HK-2 (cell line): Measurements from ENCODE around the gene CD2AP.
"Not testable (repeated sequence)": the region's sequence is repeated elsewhere in the genome, so short reads cannot be mapped to it uniquely, and the experiment has no call there.

ENCODE experiments used
- DNase-seq: peaks from one replicate; pipeline ENCODE4 v3.0.0-alpha.2; 2018; ENCODE audit not compliant: unreplicated experiment

CD2AP gene

DNA sequence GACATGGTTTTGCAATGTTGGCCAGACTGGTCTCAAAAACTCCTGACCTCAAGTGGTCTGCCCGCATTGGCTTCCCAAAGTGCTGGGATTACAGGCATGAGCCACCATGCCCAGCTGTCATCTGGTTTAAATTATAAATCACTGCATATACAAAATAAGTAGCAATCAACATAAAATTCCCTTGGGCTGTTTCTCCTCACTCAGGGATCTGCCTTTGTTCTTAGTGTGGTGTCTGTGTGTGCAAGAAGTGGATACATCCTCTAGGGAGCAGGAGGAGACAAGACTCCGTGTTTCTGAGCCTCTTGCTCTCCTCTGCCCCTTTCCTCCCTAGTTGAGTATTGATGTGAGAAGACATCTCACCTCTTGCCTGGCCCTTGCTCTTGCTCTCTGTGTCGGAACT lies 155.6 kb downstream of the CD2AP start:
- DNase-seq, result no peak

DNA sequence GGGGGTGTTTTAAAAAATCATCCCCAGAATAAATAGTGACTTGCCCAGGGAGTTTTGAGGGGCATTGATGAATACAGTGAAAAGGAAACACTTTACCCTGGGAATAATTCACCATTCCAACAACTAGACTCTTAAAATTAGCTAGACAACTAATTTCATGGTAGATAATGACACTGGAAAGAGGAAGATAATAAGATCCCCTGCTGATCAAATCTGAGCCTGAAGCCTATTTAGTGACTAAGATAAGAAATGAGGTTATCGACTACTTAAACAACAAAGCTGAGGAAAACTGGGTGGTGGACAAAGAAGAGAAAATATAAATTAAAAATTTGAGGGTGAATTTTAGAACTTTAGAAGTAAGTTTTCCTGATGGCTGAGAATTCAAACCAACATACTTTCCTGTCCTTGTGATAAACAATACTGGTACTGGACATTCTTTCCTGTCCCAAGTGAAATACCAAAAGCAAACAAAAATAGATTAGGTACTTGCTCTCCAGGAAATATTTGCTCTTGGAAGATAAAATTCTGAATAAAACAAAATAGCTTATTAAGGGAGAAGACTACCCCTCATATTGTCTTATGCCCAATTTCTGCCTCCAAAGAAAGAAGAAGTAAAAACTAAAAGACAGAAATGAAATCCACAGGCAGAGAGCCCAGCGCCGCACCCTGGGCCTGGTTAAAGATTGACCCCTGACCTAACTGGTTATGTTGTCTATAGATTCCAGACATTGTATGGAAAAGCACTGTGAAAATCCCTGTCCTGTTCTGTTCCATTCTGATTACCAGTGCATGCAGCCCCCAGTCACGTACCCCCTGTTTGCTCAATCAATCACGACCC lies 156.8 kb downstream of the CD2AP start:
- DNase-seq, result no peak

DNA sequence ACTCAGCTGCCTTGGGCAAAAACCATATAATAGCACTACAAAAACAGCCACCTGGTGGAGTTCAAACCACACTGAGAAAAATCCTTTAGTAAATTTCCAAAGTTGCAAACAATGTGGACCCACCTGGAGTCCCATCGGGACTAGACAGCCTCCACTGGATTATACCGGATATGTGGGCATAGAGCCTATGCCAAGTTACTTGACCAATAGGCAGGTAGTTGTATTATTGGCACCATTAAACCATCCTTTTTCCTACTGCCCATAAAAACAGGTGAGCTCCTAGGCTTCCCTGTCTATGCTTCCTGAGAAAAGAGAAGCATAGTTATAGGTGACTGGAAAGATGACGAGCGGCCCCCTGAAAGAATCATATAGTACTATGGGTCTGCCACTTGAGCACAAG lies 169.1 kb downstream of the CD2AP start:
- DNase-seq, result no peak

DNA sequence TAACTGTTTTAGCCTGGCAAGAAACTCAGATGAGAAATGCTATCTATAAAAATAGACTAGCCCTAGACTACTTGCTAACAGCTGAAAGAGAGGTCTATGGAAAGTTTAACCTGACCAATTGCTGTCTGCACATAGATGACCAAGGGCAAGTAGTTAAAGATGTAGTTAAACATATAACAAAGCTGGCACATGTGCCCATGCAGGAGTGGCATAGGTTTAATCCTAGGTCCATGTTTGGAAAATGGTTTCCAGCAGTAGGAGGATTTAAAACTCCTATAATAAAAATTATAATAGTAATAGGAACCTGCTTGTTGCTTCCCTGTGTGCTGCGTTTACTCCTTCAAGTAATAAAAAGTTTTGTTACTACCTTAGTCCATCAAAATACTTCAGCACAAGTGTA lies 169.6 kb downstream of the CD2AP start:
- DNase-seq, result no peak

DNA sequence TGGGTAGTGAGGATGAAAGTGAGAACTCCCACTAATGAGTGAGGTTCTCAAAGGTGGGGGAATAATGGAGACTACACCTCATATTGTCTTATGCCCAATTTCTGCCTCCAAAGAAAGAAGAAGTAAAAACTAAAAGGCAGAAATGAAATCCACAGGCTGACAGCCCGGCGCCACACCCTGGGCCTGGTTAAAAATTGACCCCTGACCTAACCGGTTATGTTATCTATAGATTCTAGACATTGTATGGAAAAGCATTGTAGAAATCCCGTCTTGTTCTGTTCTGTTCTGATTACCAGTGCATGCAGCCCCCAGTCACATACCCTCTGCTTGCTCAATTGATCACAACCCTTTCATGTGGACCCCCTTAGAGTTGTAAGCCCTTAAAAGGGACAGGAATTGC lies 170.0 kb downstream of the CD2AP start:
- not testable (repeated sequence) for DNase-seq

DNA sequence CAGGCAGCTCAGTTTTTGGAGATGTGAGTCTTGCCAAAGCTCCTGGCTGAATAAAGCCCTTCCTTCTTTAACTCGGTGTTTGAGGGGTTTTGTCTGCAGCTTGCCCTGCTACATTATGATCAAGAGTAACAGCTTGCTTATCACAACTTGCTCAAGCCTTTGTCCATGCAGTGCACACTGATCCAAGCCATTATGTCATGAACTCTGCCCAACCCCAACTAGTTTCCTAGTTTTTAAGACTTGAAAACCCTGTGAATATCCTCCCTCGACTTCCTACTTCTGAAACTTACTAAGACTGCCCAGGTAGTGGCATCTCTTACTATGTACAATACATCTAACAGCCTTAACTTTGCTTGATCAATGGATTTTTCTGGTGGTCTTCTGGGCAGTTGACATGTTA lies 170.4 kb downstream of the CD2AP start:
- no peak for DNase-seq

DNA sequence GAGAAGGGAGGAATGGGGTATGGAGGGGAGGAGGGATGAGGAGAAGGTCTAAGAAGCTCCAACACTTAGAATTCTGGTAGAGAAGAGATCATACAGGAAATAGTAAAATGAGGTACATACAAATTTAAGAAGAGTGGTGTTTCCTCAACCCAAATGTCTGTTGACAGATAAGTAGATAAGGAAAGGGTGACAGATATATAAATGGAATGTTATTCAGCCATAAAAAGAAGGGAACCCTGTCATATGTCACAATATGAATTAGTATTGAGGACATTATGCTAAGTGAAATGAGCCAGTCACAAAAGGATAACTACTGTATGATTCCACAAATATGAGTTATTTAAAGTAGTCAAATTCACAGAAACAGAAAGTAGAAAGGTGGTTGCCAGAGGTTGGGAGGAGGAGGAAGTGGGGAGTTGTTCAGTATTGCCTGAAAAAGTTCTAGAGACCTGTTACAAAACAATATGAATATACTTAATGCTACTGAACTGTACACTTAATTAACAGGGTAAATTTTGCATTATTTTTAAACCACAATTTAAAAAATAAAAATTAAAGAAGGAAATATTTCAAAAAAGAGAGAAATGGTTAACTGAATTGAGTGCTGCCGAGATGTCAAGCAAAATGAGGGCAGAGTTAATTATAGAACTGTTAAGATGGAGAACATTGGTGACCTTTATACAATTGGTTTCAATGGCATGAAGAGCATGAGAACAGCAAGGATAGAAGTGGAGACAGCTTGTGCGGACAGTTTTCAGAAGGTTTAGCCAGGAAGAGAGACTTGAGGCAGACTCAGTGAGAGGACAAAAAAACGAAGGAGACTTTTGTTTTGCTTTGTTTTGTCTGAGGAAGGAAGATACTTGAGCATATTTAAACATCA lies 173.2 kb downstream of the CD2AP start:
- DNase-seq, result no peak

DNA sequence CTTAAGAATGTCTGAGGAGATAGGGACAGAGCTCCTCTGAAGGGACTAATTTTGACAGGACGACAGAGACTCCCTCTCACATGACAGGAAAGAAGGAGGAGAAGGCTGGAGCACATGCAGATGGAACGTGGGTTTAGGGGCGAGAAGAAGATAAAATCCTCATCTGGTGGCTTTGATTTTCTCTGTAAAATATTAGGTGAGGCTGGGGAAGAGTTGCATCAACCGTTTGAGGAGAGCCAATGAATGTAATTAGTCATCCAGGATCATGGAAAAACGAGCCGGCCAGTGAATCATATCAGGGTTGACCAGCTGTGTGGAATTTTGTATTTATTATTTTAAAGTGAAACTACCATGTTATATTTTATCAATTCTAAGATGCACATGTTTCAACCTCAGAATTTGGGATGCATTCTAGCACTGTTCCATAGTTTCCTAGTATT lies 173.9 kb downstream of the CD2AP start:
- DNase-seq, result peak; percentile 31

DNA sequence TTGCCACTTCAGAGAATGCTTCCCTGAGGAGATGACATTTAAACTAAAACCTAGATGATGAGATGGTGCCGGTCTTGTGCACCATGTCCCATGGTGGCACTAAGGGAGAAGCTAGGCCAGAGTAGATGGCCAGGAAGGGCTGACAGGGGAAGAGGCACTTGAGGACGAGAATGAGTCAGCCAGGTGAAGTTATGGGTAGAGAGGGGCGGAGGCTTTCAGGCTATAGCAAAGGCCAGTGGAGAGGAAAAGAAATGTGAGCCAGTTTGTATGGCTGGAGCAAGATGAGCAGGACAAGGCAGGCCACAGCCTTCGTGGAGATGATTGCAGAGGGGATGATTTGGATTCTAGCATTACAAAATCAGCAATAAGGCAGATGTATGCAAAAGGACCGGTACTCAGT lies 176.1 kb downstream of the CD2AP start:
- no peak for DNase-seq

DNA sequence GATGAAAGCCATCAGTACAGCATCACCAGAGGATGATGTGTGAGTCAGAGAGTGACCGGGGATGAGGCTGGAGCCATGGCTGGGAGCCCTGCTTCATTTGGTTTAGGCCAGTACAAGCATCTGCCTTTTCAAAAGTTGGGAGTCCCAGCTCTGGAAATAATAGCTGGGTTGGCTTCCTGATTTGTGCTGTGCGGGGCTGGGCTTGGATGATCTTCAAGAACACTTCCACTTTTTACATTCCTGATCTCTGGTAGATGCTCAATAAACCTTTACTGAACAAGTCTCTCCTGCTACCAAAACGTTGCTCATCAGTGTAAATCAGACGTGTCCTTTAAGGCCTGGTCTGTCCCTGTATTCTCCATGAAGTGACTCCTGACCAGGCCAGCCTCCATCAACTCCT lies 176.7 kb downstream of the CD2AP start:
- no peak for DNase-seq

DNA sequence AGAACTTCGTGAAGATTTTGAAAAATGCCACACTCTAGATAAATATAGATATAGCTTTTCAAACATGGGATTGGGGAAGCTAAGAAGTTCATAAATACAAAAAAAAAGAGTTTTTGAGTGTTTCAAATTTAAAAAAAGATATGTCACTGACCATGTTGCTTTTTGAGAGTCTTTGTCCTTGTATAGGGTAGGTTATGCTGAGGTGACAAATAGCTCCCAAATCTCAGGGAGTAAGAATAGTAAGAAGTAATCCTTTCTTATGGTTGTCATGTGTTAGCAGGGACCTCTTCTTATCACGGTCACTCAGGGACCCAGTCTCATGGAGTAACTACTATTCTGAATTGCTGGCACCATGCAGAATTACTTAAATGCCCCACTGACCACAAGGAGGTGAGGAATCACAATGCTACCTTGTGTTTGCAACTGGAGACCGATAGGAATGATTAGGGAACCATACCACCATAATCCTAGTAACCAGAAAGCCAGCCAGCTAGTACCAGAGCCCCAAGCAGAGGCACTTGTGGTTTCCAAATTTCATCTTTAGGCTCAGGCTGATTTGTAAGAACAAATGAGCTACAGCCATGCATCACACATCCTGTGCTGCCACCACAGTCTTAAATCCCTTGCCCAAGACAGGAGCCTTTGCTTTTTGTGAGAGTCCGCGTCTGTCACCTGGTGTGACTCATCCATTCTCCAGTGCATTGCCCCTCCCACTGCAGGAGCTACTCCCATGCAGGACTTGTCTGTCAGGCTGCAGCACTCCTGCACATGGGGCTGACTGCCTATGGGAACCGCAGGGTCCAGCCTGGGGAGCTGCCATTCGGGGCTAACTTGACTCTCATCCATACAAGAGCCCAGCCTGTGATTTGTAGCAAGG lies 178.4 kb downstream of the CD2AP start:
- peak; percentile 47 for DNase-seq

DNA sequence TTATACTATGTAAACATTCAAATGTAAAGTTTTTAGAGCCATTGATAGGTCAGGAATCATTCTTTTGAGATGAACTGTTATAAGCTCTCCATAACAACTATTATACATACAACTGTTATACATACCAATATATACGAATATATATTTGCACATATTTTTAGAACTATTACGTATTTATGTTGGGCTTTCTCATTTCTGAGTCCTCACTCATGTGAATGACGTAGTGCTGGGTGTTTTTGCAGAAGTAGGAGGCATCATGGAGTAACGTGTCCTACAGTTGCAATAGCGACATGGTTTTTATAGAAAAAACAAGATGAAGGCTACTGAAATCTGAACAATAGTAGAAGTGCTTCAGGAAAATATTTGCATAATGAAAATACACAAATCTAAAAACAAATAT lies 184.4 kb downstream of the CD2AP start:
- no peak for DNase-seq

DNA sequence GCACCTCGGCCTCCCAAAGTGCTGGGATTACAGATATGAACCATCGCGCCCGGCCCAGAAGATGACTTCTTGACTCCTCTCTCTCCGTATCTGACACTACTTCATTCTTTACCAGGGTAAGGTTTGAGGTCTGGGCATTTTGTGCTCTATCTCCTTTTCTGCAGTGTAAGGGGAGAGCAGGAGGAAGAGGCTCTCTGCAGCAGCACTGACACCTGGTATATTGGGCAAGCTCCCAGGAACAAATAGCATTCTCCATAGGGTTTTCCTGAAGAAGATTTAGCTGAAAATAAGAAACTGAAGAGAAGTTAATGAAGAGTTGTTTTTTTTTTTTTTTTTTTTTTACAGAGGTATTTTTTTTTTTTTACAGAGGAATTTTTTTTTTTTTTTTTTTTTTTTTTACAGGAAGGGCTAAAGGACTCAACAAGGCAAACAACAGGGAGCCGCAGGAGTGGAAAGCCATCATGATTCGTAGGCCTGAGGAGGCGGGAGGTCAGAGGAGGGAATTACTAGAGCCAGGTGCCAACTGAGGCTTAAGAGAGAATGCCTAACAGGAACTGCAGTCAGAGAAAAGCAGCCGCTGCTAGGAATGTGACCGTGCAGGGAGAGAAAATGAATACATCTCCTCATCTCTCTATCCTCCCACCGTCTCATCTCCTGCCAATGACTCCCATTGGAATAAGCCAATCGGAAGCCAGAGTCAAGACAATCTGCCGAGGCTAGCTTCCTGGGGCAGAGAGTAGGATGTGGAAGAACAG lies 186.1 kb downstream of the CD2AP start:
- DNase-seq, result peak; percentile 15

DNA sequence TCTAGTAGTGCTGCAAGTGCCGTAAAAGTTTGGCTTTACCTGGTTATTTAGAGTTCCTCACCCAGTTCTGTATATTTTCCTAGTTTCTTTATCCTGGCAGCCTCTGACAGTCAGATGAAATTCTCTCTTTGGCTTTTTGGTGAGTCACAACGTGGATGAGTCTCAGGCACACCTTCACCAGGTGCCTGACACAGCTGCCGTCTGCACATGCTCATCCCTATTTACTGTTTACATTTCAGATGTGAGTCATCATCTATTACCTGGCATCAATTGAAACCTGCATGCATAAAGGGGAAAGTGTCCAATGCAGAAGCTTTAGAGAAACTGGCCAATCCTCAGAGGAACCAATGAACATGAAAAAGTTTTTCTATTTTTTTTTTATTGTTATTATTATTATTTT lies 187.5 kb downstream of the CD2AP start:
- no peak for DNase-seq

DNA sequence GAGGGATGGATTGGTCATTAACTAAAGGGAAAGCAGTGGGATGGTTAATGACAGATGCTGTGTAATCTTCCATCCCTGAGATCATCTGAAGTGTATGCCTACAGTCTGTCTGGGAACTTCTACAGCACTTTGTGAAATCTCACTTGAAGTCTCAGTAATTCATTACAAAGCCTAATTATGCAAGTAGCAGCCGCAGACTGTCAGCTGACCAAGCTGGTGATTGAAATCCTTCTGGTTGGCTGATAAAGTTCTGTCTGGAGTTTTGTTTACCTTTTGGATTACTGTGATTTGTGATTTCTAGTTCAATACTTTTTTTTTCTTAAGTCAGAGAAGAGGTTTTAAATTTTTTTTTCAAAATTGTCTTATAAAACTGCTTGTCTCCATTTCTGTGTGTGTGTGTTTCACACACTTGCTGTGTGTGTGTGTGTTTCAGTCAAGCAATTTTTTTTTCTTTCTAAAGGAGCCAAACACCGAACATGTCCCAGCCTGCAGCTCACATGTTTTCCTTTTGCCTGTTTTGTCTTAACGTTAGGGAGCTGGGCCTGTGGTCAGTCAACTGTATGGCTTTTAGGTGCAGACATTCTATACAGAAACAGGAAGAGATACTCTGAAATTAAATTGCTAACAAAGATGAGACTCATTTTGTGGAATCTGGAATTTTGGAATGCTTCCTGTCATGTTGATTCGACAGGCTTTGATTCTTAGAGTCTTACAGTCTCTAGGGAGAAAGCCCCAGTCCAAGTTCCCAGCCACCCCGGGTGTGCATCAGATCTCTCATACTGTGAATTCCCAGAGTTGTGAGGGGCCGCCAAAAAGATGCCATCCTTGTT lies 192.3 kb downstream of the CD2AP start:
- DNase-seq, result peak; percentile 7

DNA sequence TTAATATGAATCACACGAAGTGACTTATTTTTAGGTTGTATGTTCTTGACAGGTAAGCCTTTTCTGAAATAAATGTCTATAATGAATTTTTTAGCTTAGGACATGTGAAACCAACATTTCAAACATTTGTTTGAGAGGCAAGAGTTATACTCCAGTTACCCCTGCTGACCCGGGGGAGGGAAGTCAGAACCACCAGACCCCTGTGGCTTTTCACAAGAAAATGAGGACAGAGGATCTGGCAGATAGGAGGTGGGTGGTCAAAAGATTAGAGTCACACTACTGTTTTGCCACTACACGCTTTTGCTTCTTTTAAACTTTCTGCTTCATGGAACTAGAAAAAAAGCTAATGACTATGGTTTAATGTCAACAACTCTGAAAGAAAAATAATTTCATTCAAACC lies 193.3 kb downstream of the CD2AP start:
- DNase-seq, result no peak

DNA sequence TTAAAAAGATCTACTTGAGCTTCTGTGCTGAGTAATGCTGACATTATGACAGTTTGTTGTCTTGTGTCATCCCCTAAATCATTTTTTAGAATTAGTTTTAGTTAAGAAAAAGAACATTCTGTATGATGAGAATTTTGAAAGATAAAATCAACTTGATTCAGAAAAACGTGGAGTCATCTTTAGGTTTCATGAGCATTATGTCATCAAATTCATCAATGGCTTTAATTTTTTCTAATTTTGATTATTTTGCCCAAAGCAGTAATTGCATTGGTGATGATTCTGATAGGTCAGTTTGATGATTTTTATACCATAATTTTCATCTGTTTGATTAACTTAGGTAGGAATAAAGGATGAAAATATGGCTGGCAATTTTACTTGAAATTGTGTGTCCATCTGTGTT lies 194.2 kb downstream of the CD2AP start:
- no peak for DNase-seq

DNA sequence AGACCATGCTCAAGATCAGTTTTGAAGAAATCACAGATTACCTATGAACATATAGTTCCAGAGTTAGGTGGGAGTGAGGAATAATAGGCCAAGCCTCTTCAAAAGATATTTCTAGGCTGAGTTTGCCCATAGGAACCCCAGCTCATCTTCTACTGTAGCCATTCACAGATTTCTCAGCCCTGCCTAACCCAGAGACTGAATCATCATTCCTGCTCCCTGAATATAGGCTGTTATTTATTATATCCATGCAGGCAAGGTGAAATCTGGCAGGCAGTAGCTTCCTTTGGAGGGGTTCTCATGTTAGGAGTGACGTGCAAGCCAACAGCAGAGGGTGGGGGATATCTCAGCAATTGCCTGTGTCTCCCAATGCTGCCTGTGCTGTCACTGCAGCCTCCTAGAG lies 195.2 kb downstream of the CD2AP start:
- no peak for DNase-seq

DNA sequence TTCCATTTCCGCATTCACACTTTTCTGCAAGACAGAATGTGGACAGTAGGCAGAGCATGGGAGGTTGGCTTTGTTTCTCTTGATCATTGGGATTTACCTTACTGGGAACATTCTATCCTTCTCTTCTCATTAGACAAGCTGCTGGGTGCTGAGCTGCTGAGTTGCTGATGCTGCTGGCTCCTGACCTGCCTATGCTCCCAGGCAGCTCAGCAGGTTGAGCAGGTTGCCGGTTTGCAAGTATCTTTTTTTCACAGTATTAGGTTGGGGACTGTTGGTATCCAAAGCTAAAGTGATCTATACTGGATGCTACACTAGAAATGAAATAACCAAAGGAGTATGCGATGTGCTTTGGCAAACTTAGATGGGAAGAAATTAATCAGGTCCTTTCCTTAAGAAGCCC lies 197.1 kb downstream of the CD2AP start:
- no peak for DNase-seq
